Measurements from ENCODE around the gene STYXL1.

The STYXL1 gene

GRCh38 chr7:75971961-75972763 lies 75.6 kb downstream of the STYXL1 start:
- no peak for DNase-seq

- DNase-seq: no peak
Observed at GRCh38 chr7:75971309-75971960, 76.4 kb downstream of the STYXL1 start.

GRCh38 chr7:75969704-75970498 lies 77.9 kb downstream of the STYXL1 start:
- DNase-seq: no peak

- no peak for DNase-seq
Observed at GRCh38 chr7:75969182-75969581, 78.6 kb downstream of the STYXL1 start.

GRCh38 chr7:75968561-75969001 lies 79.2 kb downstream of the STYXL1 start:
- DNase-seq: no peak

GRCh38 chr7:75968012-75968411 lies 79.8 kb downstream of the STYXL1 start:
- no peak for DNase-seq

- DNase-seq: no peak
Observed at GRCh38 chr7:75967487-75967997, 80.3 kb downstream of the STYXL1 start.

- DNase-seq: no peak
Observed at GRCh38 chr7:75967055-75967454, 80.7 kb downstream of the STYXL1 start.

- DNase-seq: no peak
Observed at GRCh38 chr7:75966190-75966961, 81.4 kb downstream of the STYXL1 start.

GRCh38 chr7:75965617-75966016 lies 82.2 kb downstream of the STYXL1 start:
- no peak for DNase-seq

- no peak for DNase-seq
Observed at GRCh38 chr7:75963381-75963995, 84.3 kb downstream of the STYXL1 start.

- DNase-seq: peak; percentile 82
Observed at GRCh38 chr7:75962607-75963380, 85.0 kb downstream of the STYXL1 start.

GRCh38 chr7:75961218-75961617 lies 86.6 kb downstream of the STYXL1 start:
- no peak for DNase-seq

GRCh38 chr7:75960372-75960771 lies 87.4 kb downstream of the STYXL1 start:
- no peak for DNase-seq

- no peak for DNase-seq
Observed at GRCh38 chr7:75958802-75959543, 88.8 kb downstream of the STYXL1 start.

GRCh38 chr7:75957021-75957736 lies 90.6 kb downstream of the STYXL1 start:
- no peak for DNase-seq

- no peak for DNase-seq
Observed at GRCh38 chr7:75955331-75955955, 92.4 kb downstream of the STYXL1 start.

- DNase-seq: no peak
Observed at GRCh38 chr7:75953931-75954330, 93.9 kb downstream of the STYXL1 start.

- DNase-seq: no peak
Observed at GRCh38 chr7:75953431-75953830, 94.4 kb downstream of the STYXL1 start.
